Neuronal stem cell (in vitro differentiated cells): ENCODE measurements around the gene G2E3.
"Not testable (repeated sequence)": the region's sequence is repeated elsewhere in the genome, so short reads cannot be mapped to it uniquely, and the experiment has no call there.

Experiments used
- DNase-seq: peaks from one replicate; pipeline ENCODE4 v3.0.0-alpha.2; 2013; ENCODE audit warnings: low spot score
- H2AFZ ChIP-seq: one replicate; pipeline ENCODE4 v1.6.1; 2013; ENCODE audit warnings: mild to moderate bottlenecking, low read length, inconsistent platforms
- H2AK5ac ChIP-seq: 2 replicates; pipeline ENCODE4 v1.6.1; 2013; ENCODE audit warnings: low read depth, mild to moderate bottlenecking, inconsistent platforms, low read length, moderate library complexity, mixed read lengths
- H2BK120ac ChIP-seq: 2 replicates; pipeline ENCODE4 v1.6.1; 2013; ENCODE audit warnings: low read depth, mild to moderate bottlenecking, inconsistent platforms, low read length, moderate library complexity, mixed read lengths
- H2BK12ac ChIP-seq: one replicate; pipeline ENCODE4 v1.6.1; 2013; ENCODE audit warnings: low read length, inconsistent platforms
- H2BK15ac ChIP-seq: 2 replicates; pipeline ENCODE4 v1.6.1; 2013; ENCODE audit warnings: mild to moderate bottlenecking, low read length, inconsistent platforms, mixed read lengths
- H2BK5ac ChIP-seq: one replicate; pipeline ENCODE4 v1.6.1; 2013; ENCODE audit warnings: inconsistent platforms, mild to moderate bottlenecking, low read length, moderate library complexity
- H3K14ac ChIP-seq: one replicate; pipeline ENCODE4 v1.6.1; 2013; ENCODE audit warnings: low read length, inconsistent platforms
- H3K18ac ChIP-seq: 2 replicates; pipeline ENCODE4 v1.6.1; 2013; ENCODE audit warnings: low read length, inconsistent platforms
- H3K23ac ChIP-seq: 2 replicates; pipeline ENCODE4 v1.6.1; 2013; ENCODE audit warnings: low read depth, mild to moderate bottlenecking, mixed read lengths, low read length, inconsistent platforms; ENCODE audit not compliant: poor library complexity
- H3K27ac ChIP-seq: replicated peaks from 3 replicates; pipeline ENCODE4 v1.5.1; 2013; ENCODE audit warnings: low read length, inconsistent platforms
- H3K27me3 ChIP-seq, 3 experiments: 2 replicates each; pipeline ENCODE4 v1.6.1; 2013; ENCODE audit warnings: low read length in 3 of 3, mild to moderate bottlenecking in 2 of 3, inconsistent platforms in 1 of 3, low read depth in 1 of 3, mixed read lengths in 1 of 3, moderate library complexity in 1 of 3; ENCODE audit not compliant: control insufficient read depth in 3 of 3, insufficient read depth in 3 of 3
- H3K36me3 ChIP-seq, 2 donors: replicated peaks in 1 of 2; 2 replicates each; pipeline ENCODE4 v1.6.1; 2013; ENCODE audit warnings: low read length in 2 of 2; ENCODE audit not compliant: control insufficient read depth in 2 of 2, insufficient read depth in 2 of 2
- H3K4ac ChIP-seq: 2 replicates; pipeline ENCODE4 v1.6.1; 2013; ENCODE audit warnings: inconsistent platforms, mild to moderate bottlenecking, low read length, moderate library complexity
- H3K4me1 ChIP-seq, 2 donors: 1 replicate in 1 of 2; 2 replicates in 1 of 2; pipeline ENCODE4 v1.6.1; 2013; ENCODE audit warnings: low read length in 2 of 2, low read depth in 1 of 2; ENCODE audit not compliant: control insufficient read depth in 2 of 2, insufficient read depth in 1 of 2
- H3K4me2 ChIP-seq: one replicate; pipeline ENCODE4 v1.6.1; 2013; ENCODE audit warnings: mild to moderate bottlenecking, low read length, inconsistent platforms; ENCODE audit not compliant: insufficient read depth, poor library complexity, severe bottlenecking
- H3K4me3 ChIP-seq, 2 donors: 2 replicates each; pipeline ENCODE4 v1.5.1; 2013; ENCODE audit warnings: low read length in 2 of 2, mild to moderate bottlenecking in 2 of 2, inconsistent platforms in 1 of 2, moderate library complexity in 1 of 2
- H3K79me1 ChIP-seq: one replicate; pipeline ENCODE4 v1.6.1; 2013; ENCODE audit warnings: low read depth, mild to moderate bottlenecking, inconsistent platforms, low read length, moderate library complexity
- H3K9ac ChIP-seq: one replicate; pipeline ENCODE4 v1.6.1; 2013; ENCODE audit warnings: mild to moderate bottlenecking, low read depth, low read length, inconsistent platforms; ENCODE audit not compliant: poor library complexity
- H3K9me3 ChIP-seq, 2 donors: replicated peaks in 1 of 2; 2 replicates each; pipeline versions ENCODE3 to v1.6.1; 2013; ENCODE audit warnings: low read length in 2 of 2, mild to moderate bottlenecking in 2 of 2, inconsistent platforms in 1 of 2, low read depth in 1 of 2, mixed read lengths in 1 of 2, moderate library complexity in 1 of 2; ENCODE audit not compliant: control insufficient read depth in 2 of 2, insufficient read depth in 1 of 2
- H4K8ac ChIP-seq: one replicate; pipeline ENCODE4 v1.6.1; 2013; ENCODE audit warnings: low read depth, mild to moderate bottlenecking, inconsistent platforms, low read length, moderate library complexity
- H4K91ac ChIP-seq: one replicate; pipeline ENCODE4 v1.6.1; 2013; ENCODE audit warnings: low read length, low read depth, mild to moderate bottlenecking, inconsistent platforms; ENCODE audit not compliant: poor library complexity
- WGBS, 2 donors: extraction: QIAGEN DNeasy Blood & Tissue Kit; methylation state at CpG; one replicate each; pipeline ENCODE4 v1.1.7; 2013; ENCODE audit warnings: missing lambda C conversion rate in 2 of 2, mixed read lengths in 1 of 2; ENCODE audit not compliant: insufficient read length in 2 of 2, insufficient replicate concordance in 1 of 2; ENCODE audit errors: extremely low coverage in 2 of 2; 5-methylcytosine and 5-hydroxymethylcytosine counted together

G2E3 gene

DNA sequence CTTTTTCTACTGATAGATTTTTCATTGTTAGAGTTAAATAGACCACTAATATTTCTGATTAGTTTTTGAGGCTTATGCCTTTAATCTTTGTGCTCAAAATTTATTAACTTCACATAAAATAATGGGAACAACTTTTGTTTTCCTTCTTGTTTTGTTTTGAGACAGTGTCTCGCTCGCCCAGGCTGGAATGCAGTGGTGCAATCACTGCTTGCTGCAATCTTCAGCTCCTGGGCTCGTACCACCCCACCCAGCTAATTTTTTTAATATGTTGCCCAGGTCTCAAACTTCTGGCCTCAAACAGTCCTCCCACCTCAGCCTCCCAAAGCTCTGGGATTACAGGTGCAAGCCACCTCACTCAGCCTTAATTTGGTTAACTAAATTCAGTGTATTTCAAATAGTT lies 80.0 kb downstream of the G2E3 start:
- H4K91ac ChIP-seq, result no peak overlapping the region
- no peak overlapping the region for H2BK15ac ChIP-seq
- no peak overlapping the region for H3K4ac ChIP-seq
- H2BK120ac ChIP-seq, result no peak overlapping the region
- H3K79me1 ChIP-seq, result no peaks in the 10 kb centered on the region
- H3K27me3 ChIP-seq, result no peaks in the 10 kb centered on the region
- H3K36me3 ChIP-seq, result peaks cover 0 to 98% of the 10 kb centered on the region in 2 donors
- DNase-seq, result no peak
- WGBS, 2 donors, result no CpG with 5 or more reads among the region's 3 CpGs
- H2AK5ac ChIP-seq, result no peak overlapping the region
- H3K14ac ChIP-seq, result no peak overlapping the region
- no peak overlapping the region for H4K8ac ChIP-seq
- no peak overlapping the region for H2BK5ac ChIP-seq
- H3K4me3 ChIP-seq, result no peak overlapping the region
- H3K4me2 ChIP-seq, result no peak overlapping the region
- H2BK12ac ChIP-seq, result no peak overlapping the region
- H2AFZ ChIP-seq, result no peak overlapping the region
- peaks cover 0 to 5% of the 10 kb centered on the region in 2 donors for H3K9me3 ChIP-seq
- no peak overlapping the region for H3K23ac ChIP-seq
- no peaks in the 10 kb centered on the region for H3K4me1 ChIP-seq
- H3K18ac ChIP-seq, result no peak overlapping the region
- no peak overlapping the region for H3K9ac ChIP-seq
- H3K27ac ChIP-seq, result no peak overlapping the region

DNA sequence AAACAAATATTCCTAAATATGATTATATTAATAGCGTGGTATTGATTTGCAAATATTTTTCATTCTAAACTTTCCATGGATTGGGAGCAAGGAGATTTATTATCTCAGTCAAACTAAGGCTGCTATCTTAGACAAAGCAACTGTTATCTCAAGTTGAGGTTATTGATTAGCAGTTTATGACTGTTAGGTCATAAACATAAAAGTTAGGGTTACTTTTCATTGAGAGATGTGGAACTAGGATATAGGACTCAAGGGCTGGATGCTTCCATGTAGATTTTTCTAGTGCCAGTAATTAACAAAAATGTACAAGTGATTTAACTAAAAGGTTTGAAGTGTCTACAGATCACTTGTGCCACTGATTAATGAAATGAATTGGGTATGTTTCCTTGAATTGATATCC lies 82.2 kb downstream of the G2E3 start:
- H3K9ac ChIP-seq, result no peak overlapping the region
- H3K27ac ChIP-seq, result no peak overlapping the region
- H3K23ac ChIP-seq, result no peak overlapping the region
- H3K14ac ChIP-seq, result no peak overlapping the region
- H2BK15ac ChIP-seq, result no peak overlapping the region
- no peaks in the 10 kb centered on the region for H3K27me3 ChIP-seq
- H3K4me3 ChIP-seq, result no peak overlapping the region
- H2AFZ ChIP-seq, result no peak overlapping the region
- peaks cover 3 to 94% of the 10 kb centered on the region in 2 donors for H3K36me3 ChIP-seq
- H4K8ac ChIP-seq, result no peak overlapping the region
- no peak overlapping the region for H2BK5ac ChIP-seq
- H3K9me3 ChIP-seq, result peaks cover 0 to 24% of the 10 kb centered on the region in 2 donors
- no peak overlapping the region for H2BK12ac ChIP-seq
- WGBS, 2 donors, result no CpG with 5 or more reads among the region's 1 CpG
- H2AK5ac ChIP-seq, result no peak overlapping the region
- no peak overlapping the region for H2BK120ac ChIP-seq
- H3K4me2 ChIP-seq, result no peak overlapping the region
- no peaks in the 10 kb centered on the region for H3K4me1 ChIP-seq
- no peak overlapping the region for H4K91ac ChIP-seq
- H3K79me1 ChIP-seq, result no peaks in the 10 kb centered on the region
- no peak overlapping the region for H3K4ac ChIP-seq
- DNase-seq, result no peak
- H3K18ac ChIP-seq, result no peak overlapping the region

DNA sequence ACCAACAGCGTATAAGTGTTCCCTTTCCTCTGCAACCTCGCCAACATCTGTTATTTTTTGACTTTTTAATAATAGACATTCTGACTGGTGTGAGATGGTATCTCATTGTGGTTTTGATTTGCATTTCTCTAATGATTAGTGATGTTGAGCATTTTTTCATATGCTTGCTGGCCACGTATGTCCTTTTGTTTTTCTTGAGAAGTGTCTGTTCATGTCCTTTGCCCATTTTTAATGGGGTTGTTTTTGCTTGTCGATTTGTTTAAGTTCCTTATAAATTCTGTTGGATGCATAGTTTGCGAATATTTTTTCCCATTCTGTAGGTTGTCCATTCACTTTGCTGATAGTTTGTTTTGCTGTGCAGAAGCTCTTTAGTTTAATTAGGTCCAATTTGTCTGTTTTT lies 85.5 kb downstream of the G2E3 start:
- DNase-seq, H2BK5ac ChIP-seq, H3K14ac ChIP-seq, H4K8ac ChIP-seq, H3K18ac ChIP-seq, H3K27me3 ChIP-seq, H3K27ac ChIP-seq, H2BK120ac ChIP-seq, H3K4ac ChIP-seq, H3K23ac ChIP-seq, H3K4me1 ChIP-seq, H3K4me2 ChIP-seq, H3K9ac ChIP-seq, H2BK12ac ChIP-seq, H4K91ac ChIP-seq, H3K4me3 ChIP-seq, H2BK15ac ChIP-seq, H2AK5ac ChIP-seq, H3K79me1 ChIP-seq, H2AFZ ChIP-seq: not testable (repeated sequence)
- WGBS, 2 donors, result no CpG with 5 or more reads among the region's 5 CpGs
- H3K9me3 ChIP-seq, result peaks cover 0 to 24% of the 10 kb centered on the region in 2 donors
- peaks cover 3 to 88% of the 10 kb centered on the region in 2 donors for H3K36me3 ChIP-seq

DNA sequence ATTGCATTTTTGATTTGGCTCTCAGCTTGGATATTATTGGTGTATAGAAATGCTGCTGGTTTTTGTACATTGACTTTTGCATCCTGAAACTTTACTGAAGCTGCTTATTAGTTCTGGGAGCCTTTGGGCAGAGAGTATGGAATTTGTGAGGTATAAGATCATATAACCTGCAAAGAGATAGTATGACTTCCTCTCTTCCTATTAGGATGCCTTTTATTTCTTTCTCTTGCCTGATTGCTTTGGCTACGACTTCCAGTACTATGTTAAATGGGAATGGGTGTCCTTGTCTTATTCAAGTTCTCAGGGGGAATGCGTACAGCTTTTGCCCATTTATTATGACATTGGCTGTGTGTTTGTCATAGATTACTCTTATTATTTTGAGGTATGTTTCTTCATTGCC lies 86.6 kb downstream of the G2E3 start:
- Histone ChIP-seq H4K8ac (no peak overlapping the region), H3K14ac (no peak overlapping the region), H3K27ac (no peak overlapping the region), H3K9ac (no peak overlapping the region), H2BK120ac (no peak overlapping the region), H3K4me1 (no peaks in the 10 kb centered on the region), H3K4ac (no peak overlapping the region), H3K36me3 (peaks cover 5 to 88% of the 10 kb centered on the region in 2 donors), H2BK5ac (no peak overlapping the region), H2BK12ac (no peak overlapping the region), H3K18ac (no peak overlapping the region), H3K23ac (no peak overlapping the region), H2BK15ac (no peak overlapping the region), H2AK5ac (no peak overlapping the region), H2AFZ (no peak overlapping the region), H3K27me3 (no peaks in the 10 kb centered on the region), H3K4me3 (no peak overlapping the region), H3K79me1 (no peaks in the 10 kb centered on the region), H4K91ac (no peak overlapping the region), H3K4me2 (no peak overlapping the region), H3K9me3 (peaks cover 0 to 24% of the 10 kb centered on the region in 2 donors)
- WGBS, 2 donors, result no CpG with 5 or more reads among the region's 2 CpGs
- DNase-seq, result no peak
